Central memory CD4-positive, alpha-beta T cell (primary cell): ENCODE data around the gene CMTM4.
"Not testable (repeated sequence)": the region's sequence is repeated elsewhere in the genome, so short reads cannot be mapped to it uniquely, and the experiment has no call there.

ENCODE experiments used
- DNase-seq: peaks from one replicate; pipeline ENCODE4 v3.0.0; 2022

Gene CMTM4

DNA sequence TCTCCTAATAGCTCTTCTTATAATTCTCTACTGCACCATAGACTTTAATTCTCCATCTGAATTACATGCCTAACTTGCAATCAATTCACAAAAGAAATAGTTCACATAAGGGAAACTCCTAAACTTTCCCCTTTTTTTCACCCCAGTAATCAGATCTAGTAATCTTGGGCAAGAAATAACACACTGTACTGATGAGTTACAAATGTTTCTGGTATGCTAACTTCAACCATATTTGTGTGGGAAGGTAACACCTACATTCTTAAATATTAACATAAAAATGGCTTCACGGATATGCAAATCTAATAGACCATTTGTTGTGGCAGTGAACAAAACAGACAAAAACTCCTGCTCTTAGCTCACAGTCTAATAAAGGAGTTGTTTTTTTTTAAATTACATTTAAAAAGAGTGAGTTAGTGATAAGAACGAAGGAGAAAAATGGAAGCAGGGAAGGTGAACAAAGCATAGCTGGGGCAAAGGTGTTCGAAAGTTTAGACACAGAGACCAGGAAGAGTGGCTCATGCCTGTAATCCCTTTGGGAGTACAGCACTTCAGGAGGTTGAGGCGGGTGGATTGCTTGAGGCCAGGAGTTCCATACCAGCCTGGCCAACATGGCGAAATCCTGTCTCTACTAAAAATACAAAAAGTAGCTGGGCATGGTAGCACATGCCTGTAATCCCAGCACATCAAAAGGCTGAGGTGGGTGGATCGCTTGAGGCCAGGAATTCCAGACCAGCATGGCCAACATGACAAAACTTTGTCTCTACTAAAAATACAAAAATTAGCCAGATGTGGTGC lies 57.3 kb downstream of the CMTM4 start:
- no peak for DNase-seq

DNA sequence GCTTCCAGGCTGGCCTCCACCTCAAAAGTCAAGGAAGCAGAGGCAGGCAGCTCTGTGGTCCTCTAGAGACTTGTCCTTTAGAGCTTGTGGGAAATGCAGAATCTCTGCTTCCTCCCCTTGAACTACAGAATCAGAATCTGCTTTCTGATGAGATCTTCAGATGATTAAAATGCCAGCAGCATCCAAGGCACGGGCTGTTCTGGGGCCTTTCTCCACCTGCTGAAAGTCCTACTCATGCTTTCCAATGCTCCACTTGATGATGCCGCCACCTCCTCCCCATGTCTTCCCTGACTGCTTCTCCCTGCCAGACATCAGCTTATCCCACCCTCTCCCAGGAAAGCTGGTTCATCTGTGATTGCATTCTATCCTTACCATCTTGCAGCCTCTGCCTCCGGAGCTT lies 58.7 kb downstream of the CMTM4 start:
- DNase-seq, result no peak

DNA sequence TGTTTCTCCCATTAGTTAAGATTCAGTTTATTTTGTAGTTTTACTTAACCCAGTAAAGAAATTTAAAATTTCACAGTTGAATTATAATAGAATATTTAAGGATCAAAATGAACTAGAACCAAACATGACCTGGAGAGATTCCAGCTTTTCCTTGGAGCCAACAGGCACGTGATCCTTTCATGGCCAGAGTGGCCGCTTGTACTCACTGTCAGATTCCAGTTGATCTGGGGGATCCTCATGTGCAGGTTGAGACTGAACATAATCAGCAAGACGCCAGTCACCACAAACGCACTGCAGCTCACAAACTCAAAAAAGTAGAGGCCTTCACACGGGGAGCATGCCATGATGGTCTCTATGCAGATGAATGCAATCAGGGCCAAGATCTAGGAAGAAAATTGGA lies 60.3 kb downstream of the CMTM4 start:
- no peak for DNase-seq

DNA sequence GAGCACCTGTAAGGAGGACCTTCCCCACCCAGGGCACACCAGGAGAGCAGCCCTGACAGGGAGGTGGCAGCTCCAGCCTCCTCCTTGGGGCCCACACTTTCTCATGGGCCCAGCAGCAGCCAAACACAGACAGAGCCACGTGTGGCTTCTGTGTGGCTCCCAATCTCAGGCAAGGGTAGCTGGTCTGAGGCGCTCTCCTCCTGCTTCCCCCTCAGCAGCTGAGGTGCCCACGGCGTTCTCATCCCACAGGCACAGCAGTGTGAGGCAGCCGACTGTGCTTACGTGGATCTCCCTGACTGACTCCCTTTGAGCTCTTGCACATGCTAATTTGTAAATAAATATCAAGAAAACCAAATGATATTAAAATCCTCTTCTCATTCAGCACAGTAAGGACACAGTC lies 61.1 kb downstream of the CMTM4 start:
- no peak for DNase-seq

DNA sequence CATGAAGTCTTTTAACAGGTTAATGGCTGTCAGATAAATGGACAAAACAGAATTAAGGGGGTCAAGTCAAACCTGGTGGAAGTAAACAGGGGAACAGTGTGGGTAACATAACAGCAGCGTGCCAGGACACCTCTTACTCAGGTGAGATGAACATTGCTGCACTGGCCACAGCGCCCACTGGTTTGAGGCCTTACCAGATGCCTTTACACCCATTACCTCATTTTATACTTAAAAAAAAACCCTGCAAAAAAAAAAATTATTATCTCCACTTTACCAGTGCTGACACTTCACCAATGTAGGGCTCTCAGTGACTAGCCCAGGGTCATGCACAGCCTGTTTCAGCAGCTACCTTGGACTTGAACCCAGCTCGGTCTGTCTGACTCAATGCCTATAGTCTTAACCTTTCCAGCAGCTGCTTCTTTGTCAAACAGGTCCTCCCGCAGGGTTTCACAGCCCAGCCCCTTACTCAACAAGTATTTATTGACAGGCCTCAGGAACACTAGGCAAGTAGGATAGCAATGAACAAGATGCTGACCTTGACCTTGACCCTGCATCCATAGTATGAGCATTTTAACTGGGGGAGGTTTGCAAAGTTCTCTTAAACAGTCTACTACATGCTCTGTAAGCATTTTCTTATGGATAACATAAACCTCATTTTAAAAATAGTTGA lies 61.9 kb downstream of the CMTM4 start:
- DNase-seq, result no peak

DNA sequence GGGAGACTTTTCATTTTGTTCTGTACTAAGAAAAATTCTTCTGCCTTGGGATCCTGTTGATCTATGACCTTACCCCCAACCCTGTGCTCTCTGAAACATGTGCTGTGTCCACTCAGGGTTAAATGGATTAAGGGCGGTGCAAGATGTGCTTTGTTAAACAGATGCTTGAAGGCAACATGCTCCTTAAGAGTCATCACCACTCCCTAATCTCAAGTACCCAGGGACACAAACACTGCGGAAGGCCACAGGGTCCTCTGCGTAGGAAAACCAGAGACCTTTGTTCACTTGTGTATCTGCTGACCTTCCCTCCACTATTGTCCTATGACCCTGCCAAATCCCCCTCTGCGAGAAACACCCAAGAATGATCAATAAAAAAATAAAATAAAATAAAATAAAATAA lies 65.0 kb downstream of the CMTM4 start:
- DNase-seq, result not testable (repeated sequence)

DNA sequence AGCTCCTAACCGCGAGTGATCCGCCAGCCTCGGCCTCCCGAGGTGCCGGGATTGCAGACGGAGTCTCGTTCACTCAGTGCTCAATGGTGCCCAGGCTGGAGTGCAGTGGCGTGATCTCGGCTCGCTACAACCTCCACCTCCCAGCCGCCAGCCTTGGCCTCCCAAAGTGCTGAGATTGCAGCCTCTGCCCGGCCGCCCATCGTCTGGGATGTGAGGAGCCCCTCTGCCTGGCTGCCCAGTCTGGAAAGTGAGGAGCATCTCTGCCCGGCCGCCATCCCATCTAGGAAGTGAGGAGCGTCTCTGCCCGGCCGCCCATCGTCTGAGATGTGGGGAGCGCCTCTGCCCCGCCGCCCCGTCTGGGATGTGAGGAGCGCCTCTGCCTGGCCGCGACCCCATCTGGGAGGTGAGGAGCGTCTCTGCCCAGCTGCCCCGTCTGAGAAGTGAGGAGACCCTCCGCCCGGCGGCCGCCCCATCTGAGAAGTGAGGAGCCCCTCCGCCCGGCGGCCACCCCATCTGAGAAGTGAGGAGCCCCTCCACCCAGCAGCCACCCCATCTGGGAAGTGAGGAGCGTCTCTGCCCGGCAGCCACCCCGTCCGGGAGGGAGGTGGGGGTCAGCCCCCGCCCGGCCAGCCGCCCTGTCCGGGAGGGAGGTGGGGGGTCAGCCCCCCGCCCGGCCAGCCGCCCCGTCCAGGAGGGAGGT lies 65.8 kb downstream of the CMTM4 start:
- DNase-seq, result not testable (repeated sequence)

DNA sequence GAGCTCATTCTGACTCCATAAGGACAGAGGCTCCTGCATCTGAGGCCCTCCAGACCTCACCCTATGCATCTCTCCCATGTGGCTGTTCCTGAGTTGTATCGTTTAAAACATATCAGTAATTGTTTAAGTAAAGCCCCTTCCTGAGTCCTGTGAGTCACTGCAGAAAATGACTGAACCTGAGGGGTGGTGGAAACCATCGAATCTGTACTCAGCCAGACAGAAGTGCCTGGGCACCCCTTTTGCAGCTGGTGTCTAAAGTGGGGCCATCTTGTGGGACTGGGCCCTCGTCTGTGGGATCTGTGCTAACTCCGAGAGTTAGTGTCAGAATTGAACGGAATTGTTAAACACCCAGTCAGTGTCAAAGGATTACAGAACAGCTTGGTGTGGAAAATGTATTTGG lies 66.7 kb downstream of the CMTM4 start:
- no peak for DNase-seq

DNA sequence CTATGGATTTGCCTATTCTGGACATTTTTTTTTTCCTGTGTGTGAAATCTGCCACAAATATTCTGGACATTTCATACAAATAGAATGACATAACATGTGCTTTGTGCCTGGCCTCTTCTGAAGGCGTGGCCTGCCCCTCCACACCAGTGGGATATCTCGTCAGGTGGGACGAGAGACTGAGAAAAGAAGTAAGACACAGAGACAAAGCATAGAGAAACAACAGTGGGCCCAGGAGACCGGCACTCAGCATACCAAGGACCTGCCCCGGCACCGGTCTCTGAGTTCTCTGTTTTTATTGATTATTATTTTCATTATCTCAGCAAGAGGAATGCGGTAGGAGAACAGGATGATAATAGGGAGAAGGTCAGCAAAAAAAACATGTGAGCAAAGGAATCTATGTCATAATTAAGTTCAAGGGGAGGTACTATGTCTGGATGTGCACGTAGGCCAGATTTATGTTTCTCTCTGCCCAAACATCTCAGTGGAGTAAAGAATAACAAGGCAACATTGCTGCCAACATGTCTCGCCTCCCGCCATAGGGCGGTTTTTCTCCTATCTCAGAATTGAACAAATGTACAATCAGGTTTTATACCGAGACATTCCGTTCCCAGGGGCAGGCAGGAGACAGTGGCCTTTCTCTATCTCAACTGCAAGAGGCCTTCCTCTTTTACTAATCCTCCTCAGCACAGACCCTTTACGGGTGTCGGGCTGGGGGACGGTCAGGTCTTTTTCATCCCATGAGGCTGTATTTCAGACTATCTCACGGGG lies 68.7 kb downstream of the CMTM4 start:
- not testable (repeated sequence) for DNase-seq

DNA sequence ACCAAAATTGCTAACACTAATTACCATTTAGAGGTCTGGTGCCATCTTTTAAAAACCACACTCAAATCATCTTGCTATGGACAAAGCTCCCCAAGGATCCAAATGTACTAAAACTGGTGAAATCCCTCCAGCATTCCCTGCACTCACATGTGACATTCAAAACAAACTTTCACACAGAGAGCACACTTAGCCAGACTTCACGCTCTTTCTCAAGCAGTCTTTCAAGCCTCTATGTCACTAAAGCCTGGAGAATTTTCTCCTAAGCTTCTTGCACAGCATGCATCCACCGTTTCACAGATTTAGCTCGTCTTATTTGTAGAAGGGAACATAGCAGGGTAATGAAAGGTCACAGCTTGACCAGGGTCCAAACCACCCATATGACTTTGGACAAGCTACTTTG lies 72.8 kb downstream of the CMTM4 start:
- DNase-seq, result no peak

DNA sequence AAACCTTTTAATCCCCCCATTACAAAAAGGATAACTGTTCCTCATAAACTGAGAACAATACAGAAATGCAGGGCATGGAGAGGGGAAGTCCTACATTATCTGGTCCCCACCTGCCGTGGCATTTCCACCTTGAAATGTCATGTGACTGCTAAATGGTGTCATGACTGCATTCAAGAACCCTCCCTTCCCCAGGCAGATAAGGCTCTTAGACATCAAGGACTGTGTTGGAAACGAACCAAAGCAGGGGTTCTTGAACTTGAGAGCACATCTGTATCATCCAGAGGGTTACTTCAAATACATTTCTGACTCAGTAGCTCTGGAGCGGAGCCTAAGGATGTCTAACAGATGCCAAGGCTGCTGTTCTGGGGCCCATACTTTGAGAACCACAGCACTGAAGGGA lies 73.7 kb downstream of the CMTM4 start:
- no peak for DNase-seq

DNA sequence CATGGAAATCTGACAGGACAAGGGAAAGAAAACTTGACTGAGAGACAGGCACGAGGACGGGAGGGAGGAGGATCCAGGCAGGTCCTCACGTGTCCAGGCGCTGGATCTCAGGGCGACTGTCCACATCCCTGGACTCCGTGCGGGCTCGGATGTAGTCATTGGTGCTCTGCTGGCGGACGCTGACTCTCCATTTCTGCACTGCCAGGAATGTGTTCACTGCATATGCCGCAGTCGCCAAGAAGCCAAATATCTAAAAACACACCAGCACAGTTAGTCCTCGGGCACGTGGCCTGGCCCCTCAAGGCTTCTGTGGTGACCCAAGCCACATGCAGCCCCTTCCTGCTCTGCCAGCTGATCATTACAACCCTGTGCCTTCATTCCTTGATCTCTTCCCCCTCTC lies 74.6 kb downstream of the CMTM4 start:
- no peak for DNase-seq

DNA sequence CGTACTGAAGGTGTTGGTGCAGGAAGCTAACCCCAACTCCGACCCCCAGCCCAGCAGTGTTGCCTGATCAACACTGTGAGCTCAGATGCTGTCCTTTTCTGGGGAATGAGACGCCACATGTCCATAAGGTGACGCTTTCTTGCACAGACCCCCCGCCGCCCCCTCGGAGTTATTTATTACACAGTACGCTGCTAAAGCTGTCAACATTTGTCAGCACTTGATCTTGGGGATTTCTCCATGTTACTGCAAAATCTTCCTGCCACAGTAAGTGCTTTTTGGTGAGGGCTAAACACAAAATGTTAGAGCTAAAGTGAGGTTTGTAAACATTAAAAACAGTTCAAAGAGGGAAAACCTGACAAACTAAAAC lies 76.1 kb downstream of the CMTM4 start:
- no peak for DNase-seq

DNA sequence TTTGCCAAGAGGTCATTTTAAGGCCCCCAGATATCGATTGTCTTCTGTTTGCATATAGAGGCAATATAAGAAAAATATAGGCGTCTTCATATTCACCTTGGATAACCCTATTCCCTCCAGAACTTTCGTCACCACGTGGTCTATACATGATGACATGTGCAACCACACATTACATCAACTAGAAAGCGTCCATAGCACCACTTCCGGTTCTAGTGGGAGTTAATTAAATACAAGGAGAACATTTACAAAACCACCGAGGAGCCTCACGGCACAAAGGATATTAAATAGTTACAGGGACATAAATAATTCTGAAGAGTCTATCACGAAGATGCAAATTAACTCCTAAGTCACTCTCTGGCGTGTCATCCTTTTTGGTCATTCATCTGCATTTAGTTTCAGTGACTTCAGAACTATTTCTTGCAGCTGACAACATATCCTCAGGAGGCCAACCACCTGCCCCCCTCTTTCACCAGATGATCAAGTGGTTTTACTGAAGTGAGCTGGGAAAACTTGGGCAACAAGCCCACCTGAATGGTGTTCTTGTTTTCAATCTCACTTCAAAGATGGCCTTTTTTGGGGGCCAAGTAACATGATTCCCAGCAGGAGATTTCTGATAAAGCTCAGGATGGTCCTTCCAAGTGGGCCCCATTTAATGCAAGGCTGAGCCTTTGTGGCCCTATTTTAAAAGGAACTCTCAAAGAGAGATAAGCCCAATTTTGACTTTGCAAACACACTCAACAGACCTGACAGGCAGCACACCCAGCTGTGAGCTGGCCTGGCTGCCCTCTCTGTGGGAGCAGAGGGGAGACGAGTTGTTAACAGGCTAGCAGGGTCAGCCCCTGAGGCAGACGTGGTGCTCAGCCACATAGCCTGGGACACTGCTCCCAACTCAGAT lies 76.8 kb downstream of the CMTM4 start:
- DNase-seq, result no peak

DNA sequence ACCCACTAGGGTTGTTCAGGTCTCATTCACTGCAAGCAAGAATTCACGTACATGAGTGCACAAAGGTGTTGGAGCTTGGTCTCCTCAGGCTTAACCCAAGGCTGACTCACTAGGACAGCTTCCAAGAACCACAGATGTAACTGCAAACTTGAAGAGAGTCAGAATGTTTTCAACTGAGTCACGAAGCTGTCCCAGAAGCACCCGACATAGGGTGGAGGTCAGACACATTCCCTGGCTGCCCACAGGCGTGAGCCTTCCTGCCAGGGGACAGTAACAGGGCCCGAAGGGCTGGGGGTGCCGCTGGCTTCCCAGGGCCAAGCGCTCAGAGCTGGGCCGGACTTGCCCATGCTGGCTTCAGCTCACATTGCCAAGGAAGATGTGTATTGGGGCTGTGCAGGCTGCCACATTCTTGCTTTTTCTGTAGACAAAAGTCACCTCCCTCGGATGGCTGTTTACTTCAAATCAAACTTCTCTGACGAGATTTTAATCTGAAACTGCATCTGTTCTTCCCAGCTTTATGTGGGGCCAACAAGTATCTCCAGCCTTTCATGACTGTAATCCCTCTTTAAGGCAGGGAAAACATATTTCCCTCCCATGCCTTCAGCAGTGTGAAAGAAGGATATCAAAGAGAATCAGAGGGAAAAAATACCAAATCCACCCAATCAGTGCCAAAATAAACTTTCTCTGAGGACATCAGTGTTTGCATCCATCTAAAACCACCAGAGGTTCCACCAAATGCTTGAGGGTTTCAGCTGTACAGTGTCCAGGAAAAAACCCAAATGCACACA lies 77.8 kb downstream of the CMTM4 start:
- no peak for DNase-seq

DNA sequence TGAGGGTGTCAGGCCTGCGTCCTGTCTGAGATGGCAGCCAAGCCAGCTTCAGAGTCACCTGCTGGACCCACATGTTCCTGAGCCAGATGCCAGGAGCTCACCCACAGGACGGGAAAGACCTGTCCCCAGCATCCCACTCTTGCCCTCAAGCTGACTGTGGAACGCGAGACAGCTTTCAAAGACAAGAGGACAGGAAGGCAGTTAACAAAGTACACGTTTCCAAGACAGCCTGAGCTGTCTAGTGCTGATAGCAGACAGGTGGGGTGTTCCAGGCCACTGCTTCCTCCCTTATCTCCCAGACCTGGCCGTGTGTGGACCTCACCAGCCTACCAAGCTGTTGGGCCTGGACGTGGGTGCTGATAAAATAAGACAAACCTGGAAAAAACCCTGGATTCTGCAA lies 78.8 kb downstream of the CMTM4 start:
- no peak for DNase-seq

DNA sequence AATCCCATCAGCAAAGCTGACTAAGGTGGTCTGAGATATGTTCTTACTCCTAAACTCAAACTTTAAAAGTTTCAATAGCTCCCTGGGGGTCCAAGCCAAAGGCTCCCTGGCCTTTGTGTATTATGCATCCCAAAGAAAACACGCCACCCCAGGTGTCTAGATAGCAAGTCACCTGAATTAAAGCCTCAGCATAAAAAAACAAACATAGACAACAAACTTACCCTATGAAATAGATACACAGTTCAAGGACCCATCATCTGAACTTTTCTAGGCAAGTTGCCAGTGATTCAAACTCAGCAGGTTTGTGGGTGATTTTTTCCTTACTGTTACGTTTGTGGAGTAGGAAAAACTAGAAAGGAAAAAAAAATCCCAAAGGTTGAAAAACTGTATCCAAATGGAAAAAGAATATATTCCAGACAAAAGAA lies 79.5 kb downstream of the CMTM4 start:
- no peak for DNase-seq

DNA sequence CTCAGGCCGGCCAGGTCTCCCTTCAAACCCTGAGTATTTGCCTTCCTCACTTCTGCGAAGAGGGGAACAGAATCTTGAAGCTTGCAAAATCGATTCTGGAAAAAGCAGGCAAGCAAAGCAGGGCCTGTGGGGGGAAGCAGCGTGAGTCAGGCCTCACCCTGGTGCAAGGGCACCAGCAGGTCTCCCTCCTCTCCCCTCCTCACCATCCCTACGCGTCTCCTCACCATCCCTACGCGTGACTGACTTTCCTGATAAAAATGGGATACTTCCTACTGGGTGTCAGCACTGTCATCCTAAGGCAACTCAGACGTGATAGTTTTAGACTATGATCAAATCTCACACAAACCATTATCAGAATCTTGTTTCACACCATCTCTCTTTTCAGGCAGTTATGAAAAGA lies 80.0 kb downstream of the CMTM4 start:
- DNase-seq, result no peak

DNA sequence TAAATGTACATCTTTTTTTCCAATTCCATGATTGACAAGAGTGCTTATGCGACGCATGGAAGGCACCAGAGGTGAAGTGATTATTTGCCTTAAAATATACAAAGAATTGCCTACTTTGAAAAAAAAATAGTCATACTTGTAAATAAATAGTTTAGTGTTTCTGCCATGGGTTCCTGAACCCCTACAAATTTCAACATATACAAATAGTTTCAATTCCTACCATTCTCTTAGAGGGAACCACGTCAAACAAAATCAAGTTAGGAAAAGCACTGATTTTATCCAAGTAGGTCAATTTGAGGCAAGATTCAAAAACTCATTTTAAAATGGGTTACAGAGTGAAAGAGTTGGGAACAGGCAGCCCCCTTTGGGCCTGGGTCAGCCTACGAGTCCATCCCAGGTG lies 80.4 kb downstream of the CMTM4 start:
- no peak for DNase-seq

DNA sequence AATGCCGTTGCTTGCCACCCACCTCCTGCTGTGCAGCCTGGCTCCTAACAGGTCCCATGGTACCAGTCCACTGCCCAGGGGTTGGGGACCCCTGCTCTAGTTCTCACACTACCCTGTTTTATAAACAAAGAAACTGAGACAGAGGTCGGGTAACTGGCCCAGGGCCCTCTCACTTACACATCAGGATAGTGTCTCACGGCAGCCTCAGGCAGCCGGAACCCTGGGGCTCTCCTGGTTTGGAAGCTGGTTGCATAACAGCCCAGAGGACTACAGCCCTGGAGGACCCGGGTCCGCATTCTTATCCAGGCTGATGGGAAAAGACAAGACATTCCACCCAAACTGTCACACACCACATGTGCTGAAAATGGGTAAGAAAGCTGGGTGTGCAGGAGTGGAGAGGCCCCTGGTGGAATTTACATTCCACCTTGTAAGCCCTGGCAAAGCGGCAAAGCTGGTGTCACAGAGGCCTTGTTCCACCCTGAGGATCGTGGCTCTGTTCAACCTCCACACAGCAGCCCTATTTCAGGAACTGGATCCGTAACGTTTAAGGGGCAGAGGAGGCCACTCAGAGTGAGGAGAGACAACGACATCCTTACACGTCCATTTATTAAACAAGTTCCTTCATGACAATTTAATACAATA lies 82.3 kb downstream of the CMTM4 start:
- DNase-seq, result no peak

DNA sequence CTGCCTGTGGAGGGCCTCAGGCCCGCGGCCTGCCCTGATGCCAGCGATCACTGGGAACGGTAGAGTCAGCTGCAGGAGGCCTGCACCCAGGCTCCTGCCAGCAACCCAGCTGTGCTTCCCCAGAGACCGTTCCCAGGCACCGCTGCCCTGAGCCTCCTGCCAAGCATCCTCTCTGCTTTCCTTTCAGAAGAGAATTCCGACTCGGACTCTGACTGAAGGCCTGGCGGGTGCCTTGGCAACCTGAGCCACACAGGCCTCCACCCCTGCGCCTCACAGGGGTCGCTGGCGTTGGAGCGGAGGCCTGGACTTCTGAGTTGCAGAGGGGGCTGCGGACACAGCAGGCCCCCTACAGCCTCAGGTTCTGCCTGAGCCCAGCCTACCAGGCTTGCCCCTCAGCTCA lies 84.1 kb downstream of the CMTM4 start:
- DNase-seq, result no peak
